GM18517 (cell line): Measurements from ENCODE around the gene ZCCHC14.
"Not testable (repeated sequence)": the region's sequence is repeated elsewhere in the genome, so short reads cannot be mapped to it uniquely, and the experiment has no call there.

ENCODE experiments used
- ATAC-seq: cut with Tn5 transposase; IDR thresholded peaks from one replicate; pipeline ENCODE4 v1.9.1; 2021; ENCODE audit warnings: mild to moderate bottlenecking, moderate library complexity; ENCODE audit not compliant: unreplicated experiment

Gene ZCCHC14

DNA sequence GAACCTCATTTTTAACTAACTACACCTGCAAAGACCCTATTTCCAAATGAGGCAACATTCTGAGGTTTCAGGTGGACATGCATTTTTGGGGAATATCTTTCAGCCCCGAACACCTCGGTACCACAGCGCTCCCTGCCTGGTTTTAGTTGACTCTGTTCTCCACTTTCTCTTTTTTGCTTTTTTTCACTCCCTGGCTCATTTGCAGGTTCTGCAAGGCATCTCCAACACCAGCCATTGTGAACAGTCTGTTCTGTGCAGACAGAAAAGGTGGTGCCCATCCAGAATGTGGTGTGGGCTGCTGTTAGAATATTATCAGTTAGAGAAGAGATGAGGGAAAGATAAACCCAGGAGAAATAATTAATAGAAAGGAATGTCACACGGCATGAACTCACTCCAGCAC, 32.5 kb upstream of the ZCCHC14 start:
- ATAC-seq: no peak

DNA sequence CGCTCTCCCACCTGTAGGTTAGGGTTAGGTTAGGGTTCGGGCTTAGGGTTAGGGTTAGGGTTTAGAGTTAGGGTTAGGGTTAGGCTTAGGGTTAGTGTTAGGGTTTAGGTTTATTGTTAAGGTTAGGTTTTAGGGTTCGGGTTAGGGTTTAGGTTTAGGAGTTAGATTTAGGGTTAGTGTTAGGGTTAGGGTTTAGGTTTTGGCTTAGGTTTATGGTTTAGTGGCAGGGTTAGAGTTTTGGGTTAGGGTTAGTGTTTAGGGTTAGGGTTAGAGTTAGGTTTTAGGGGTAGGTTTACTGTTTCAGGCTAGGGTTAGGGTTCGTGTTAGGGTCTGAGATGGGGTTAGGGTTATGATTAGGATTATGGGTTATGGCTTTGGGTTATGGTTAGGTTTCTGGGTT, 31.6 kb upstream of the ZCCHC14 start:
- no peak for ATAC-seq

DNA sequence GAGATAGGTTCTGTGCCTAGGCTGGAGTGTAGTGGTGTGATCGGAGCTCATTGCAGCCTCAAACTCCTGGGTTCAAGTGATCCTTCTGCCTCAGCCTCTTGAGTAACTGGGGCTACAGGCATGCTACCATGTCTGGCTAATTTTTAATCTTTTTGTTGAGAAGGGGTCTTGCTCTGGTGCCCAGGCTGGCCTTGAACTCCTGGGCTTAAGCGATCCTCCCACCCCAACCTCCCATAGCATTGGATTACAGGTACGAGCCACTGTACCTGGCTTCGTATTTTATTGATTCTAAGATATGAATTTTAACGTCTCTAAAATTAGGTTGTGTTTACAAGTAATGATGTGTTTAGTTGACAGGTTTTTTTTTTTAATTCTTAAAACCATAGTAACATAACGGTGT, 30.8 kb upstream of the ZCCHC14 start:
- ATAC-seq: not testable (repeated sequence)

- ATAC-seq: not testable (repeated sequence)
Observed at GRCh38 chr16:87521764-87522163, 28.9 kb upstream of the ZCCHC14 start.

DNA sequence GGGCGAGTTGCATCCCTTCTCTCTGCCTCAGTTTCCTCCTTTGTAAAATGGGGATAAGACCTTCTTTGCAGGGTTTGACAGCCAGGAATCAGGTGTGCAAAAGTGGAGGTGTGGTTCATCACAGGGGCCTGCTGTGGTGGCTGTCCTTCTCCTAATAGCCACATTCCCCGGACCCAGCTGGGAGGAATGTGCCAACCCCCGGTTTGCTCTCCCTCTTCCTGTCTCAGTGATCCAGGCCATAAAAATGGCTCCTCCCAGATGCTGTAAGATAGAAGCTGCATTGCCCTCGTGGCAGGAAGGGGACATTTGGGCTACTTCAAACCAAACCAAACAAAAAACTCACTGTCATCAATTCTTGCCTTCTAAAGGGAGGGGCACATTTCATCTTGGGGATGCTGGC, 26.3 kb upstream of the ZCCHC14 start:
- not testable (repeated sequence) for ATAC-seq

DNA sequence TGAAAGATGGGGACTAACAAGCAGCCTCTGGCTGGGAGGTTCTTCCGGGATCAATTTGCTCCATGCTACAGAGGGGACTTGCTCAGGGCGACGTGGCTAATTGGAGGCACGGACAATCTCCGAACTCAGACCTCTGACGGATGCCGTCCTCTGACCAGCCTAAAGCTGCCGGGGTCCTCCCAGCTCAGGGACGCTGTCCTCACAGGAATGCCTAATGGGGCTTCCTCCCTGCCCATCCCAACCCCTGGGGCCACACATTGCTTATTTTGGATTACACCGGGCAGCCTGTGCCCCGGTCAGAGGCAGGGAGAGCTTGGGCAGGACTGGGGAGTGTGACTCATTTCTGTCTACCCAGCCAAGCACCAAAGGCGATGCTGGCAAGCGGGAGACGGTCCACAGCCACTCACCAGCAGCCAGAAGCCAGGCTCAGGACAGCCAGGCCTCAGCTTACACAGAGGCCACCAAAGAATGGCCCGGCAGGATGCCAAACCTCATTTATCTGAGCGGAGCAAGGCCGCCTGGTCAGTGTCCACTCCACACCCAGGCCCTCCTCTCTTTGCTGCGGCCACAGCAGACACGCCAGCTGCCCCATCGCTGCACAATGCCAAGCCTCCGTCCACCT, 25.7 kb upstream of the ZCCHC14 start:
- not testable (repeated sequence) for ATAC-seq

DNA sequence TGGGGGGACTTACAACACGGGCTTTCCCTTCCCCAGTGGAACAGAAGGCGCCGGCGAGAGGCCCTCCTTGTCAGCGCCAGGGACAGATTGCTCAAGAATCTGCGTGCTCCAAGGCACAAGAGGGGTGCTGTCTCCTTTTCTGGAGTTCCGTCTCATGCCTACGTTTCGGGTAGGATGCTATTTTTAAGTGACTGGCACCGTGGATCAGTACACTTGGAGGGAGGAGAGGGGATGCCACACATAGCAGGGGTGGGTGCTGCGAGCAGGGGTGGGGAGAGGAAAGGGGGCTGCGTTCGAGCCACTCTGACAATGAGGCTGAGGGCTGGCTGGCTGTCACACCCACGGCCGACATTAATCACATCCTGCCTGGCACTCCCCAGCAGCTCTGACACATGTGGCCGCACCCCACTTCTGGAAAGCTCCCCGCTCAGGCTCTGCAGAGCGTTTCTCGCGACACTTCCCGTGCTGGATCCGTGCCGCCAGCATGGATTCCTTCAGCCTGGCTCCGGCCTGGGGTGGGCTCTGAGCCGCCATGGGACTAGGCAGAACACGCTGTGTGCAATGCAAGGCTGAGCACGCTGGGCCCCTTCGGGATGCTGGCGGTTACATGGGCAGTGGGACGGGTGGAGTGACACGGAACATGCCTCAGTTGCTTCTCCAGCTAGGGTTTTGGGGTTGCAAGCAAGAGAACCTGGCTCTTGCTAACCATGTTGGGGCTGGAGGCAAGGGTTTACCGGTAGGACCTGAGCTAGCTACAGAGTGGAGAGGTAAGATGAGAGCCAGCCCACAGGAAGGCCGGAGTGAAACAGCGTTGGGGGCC, 25.0 kb upstream of the ZCCHC14 start:
- ATAC-seq: not testable (repeated sequence)

- ATAC-seq: no peak
Observed at GRCh38 chr16:87516361-87516760, 23.5 kb upstream of the ZCCHC14 start.

GRCh38 chr16:87515475-87516330, 22.9 kb upstream of the ZCCHC14 start:
- no peak for ATAC-seq

GRCh38 chr16:87509778-87510177, 17.0 kb upstream of the ZCCHC14 start:
- ATAC-seq: not testable (repeated sequence)

GRCh38 chr16:87507351-87508069, 14.7 kb upstream of the ZCCHC14 start:
- no peak for ATAC-seq

GRCh38 chr16:87506423-87507350, 13.9 kb upstream of the ZCCHC14 start:
- no peak for ATAC-seq

DNA sequence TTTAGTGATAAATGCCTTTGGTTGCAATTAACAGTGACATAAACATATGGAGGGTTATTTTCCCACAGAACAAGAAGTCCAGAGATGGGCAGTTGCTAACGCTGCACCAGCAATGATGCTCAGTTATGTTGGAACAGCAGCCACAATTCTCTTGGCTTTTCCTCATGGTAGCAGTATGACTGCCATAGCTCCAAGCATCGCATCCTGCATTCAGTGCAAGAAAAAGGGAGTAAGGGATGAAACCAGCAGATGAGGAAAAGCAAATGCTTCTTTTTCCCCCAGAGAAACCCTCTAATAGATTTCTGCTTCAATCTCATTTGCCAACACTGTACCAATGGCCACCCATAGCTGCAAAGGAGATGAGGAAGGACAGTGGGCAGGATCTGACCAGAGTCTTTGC, 13.0 kb upstream of the ZCCHC14 start:
- ATAC-seq: no peak

- ATAC-seq: not testable (repeated sequence)
Observed at GRCh38 chr16:87503232-87503937, 10.6 kb upstream of the ZCCHC14 start.

GRCh38 chr16:87502308-87502969, 9.6 kb upstream of the ZCCHC14 start:
- ATAC-seq: no peak

DNA sequence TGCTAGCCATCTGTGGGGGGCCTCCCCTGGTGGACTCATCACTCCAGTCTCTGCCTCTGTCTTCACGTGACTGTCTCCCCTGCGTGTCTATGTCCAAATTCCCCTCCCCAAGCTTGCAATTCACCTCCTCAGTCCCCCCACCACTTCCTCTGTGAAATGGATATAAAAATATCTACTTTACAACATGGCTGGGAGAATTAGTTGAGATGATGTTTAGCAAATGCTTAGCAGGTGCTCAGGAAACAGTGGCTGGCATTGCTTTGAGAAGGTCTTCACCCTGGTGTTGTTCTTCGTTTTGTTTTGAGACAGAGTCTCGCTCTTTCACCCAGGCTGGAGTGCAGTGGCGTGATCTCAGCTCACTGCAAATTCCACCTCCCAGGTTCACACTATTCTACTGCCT, 8.3 kb upstream of the ZCCHC14 start:
- ATAC-seq: no peak

- no peak for ATAC-seq
Observed at GRCh38 chr16:87499189-87499486, 6.3 kb upstream of the ZCCHC14 start.

DNA sequence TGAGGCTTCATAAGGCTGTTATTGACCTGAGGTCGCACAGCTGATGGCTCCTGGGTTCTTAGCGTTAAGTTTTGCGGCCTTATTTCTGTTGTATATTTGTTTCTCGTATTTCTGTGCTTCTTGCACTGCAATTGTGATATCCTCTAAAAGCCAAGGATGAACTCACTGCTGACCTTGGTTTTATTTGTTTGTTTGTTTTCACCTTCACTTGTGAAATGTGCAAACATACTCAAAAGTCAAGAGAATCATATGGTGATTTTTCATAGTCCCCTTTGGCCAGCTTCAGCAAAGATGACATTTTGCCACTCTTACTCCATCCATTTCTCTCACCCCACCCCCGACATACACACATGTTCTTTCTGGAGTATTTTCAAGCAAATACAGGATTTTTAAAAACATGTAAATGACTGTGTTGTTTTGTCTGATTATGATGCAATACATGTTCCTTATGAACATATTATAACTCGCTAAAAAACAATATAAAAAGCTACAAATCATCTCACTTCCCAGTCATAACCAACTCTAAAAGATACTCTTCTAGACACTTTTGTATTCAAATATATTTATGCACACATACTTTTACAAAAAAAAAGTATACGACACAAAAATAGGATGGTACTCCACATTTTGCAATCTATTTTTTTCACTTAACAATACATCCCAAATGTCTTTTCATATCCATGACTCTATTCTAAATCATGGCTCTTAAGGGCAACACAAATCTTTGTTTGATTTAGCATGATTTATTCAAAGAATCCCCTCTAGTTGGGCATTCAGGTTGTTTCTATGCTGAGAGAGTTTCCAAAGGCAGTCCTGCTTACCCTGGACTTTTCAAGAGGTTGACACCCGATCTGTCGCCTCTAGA, 5.7 kb upstream of the ZCCHC14 start:
- ATAC-seq: no peak
